ENCODE measurements around the gene EPRS1.

Gene EPRS1

GRCh38 chr1:220005489-220005888 is 40.8 kb downstream of the EPRS1 start:
- Mint-ChIP-seq H3K9me3 (ENCODE audit: low read depth) (no peaks in the 10 kb centered on the region), H3K4me1 (ENCODE audit: low read depth) (peaks cover 2% of the 10 kb centered on the region), H3K27ac (no peak overlapping the region), H3K4me3 (no peak overlapping the region), H3K36me3 (peaks cover 11% of the 10 kb centered on the region), H3K27me3 (no peaks in the 10 kb centered on the region)

- Mint-ChIP-seq H3K9me3 (ENCODE audit: low read depth) (no peaks in the 10 kb centered on the region), H3K36me3 (peaks cover 11% of the 10 kb centered on the region), H3K4me1 (ENCODE audit: low read depth) (peaks cover 2% of the 10 kb centered on the region), H3K4me3 (no peak overlapping the region), H3K27me3 (no peaks in the 10 kb centered on the region), H3K27ac (no peak overlapping the region)
Measured at GRCh38 chr1:220003610-220004299, 42.5 kb downstream of the EPRS1 start.

GRCh38 chr1:220003015-220003414 is 43.3 kb downstream of the EPRS1 start:
- no peaks in the 10 kb centered on the region for H3K9me3 Mint-ChIP-seq (ENCODE audit: low read depth)
- H3K4me1 Mint-ChIP-seq (ENCODE audit: low read depth), result peaks cover 2% of the 10 kb centered on the region
- H3K4me3 Mint-ChIP-seq, result no peak overlapping the region
- H3K27me3 Mint-ChIP-seq, result no peaks in the 10 kb centered on the region
- peaks cover 13% of the 10 kb centered on the region for H3K36me3 Mint-ChIP-seq
- no peak overlapping the region for H3K27ac Mint-ChIP-seq

GRCh38 chr1:220001095-220001501 is 45.2 kb downstream of the EPRS1 start:
- no peak overlapping the region for H3K4me3 Mint-ChIP-seq
- H3K9me3 Mint-ChIP-seq (ENCODE audit: low read depth), result no peaks in the 10 kb centered on the region
- H3K27ac Mint-ChIP-seq, result no peak overlapping the region
- peaks cover 13% of the 10 kb centered on the region for H3K36me3 Mint-ChIP-seq
- H3K27me3 Mint-ChIP-seq, result no peaks in the 10 kb centered on the region
- H3K4me1 Mint-ChIP-seq (ENCODE audit: low read depth), result peaks cover 2% of the 10 kb centered on the region

GRCh38 chr1:219999821-220000220 is 46.5 kb downstream of the EPRS1 start:
- H3K4me3 Mint-ChIP-seq, result no peak overlapping the region
- no peak overlapping the region for H3K27ac Mint-ChIP-seq
- H3K27me3 Mint-ChIP-seq, result no peaks in the 10 kb centered on the region
- peaks cover 22% of the 10 kb centered on the region for H3K36me3 Mint-ChIP-seq
- no peaks in the 10 kb centered on the region for H3K9me3 Mint-ChIP-seq (ENCODE audit: low read depth)
- peaks cover 2% of the 10 kb centered on the region for H3K4me1 Mint-ChIP-seq (ENCODE audit: low read depth)

Data from activated naive CD8-positive, alpha-beta T cell (primary cell).